Heart right ventricle (tissue), 16 donors: ENCODE results near the gene KIF11. TPM values are rescaled to one million over a fixed set of nuclear protein-coding genes. Genes with fewer than 3 reads are reported as not detected.

Source experiments
- ATAC-seq, 8 donors: fragments of 200-7000 bp; cut with Tn5 transposase; one replicate each; pipeline ENCODE4 v1.9.1; 2020; ENCODE audit warnings: mild to moderate bottlenecking in 8 of 8, moderate library complexity in 8 of 8, moderate number of reproducible peaks in 1 of 8
- DNase-seq, 2 donors: peaks; one replicate each; pipeline ENCODE4 v3.0.0-alpha.2; 2020
- H3K27ac ChIP-seq, 10 donors: fragments of 200-600 bp; sonication (generic) in 2 of 10; one replicate each; pipeline versions ENCODE4 v1.5.0 to v1.8.0; 2020 to 2022; ENCODE audit warnings: mild to moderate bottlenecking in 3 of 10
- H3K27me3 ChIP-seq, 7 donors: fragments of 200-600 bp; one replicate each; pipeline ENCODE4 v1.8.0; 2021 to 2022; ENCODE audit warnings: mild to moderate bottlenecking in 2 of 7
- H3K36me3 ChIP-seq, 9 donors: fragments of 200-600 bp; sonication (generic) in 1 of 9; one replicate each; pipeline versions ENCODE4 v1.5.0 to v1.8.0; 2020 to 2022; ENCODE audit warnings: mild to moderate bottlenecking in 2 of 9
- H3K4me1 ChIP-seq, 9 donors: fragments of 200-600 bp; sonication (generic) in 1 of 9; one replicate each; pipeline versions ENCODE4 v1.5.0 to v1.8.0; 2020 to 2022; ENCODE audit warnings: mild to moderate bottlenecking in 4 of 9
- H3K4me3 ChIP-seq, 10 donors: fragments of 200-600 bp; sonication (generic) in 2 of 10; one replicate each; pipeline versions ENCODE4 v1.5.0 to v1.8.0; 2020 to 2022; ENCODE audit warnings: mild to moderate bottlenecking in 7 of 10, moderate library complexity in 2 of 10
- H3K9me3 ChIP-seq, 11 donors: fragments of 200-600 bp in 10 of 11; sonication (generic) in 2 of 11; one replicate each; pipeline versions ENCODE4 v1.5.0 to v1.8.0; 2013 to 2022; ENCODE audit warnings: mild to moderate bottlenecking in 2 of 11, control low read depth in 1 of 11, moderate library complexity in 1 of 11
- CTCF ChIP-seq, 9 donors: fragments of 200-600 bp; sonication (generic) in 2 of 9; IDR thresholded peaks; one replicate each; pipeline versions ENCODE4 v1.5.0 to v1.8.0; 2021 to 2022; ENCODE audit warnings: antibody characterized with exemption in 9 of 9, mild to moderate bottlenecking in 5 of 9, moderate library complexity in 1 of 9
- WGBS, 2 donors: extraction: QIAGEN DNeasy Blood & Tissue Kit; methylation state at CpG; one replicate each; pipeline ENCODE4 v1.1.7; 2013; ENCODE audit warnings: inconsistent platforms in 1 of 2; 5-methylcytosine and 5-hydroxymethylcytosine counted together
- intact Hi-C, 10 donors: fragments of 100-400 bp; cut with DNase I; formaldehyde crosslinking; loops; one replicate each; pipeline versions ENCODE4 v1.11.1 to v1.14.2; 2022
- polyA plus RNA-seq, 2 donors: library from polyadenylated mRNA; stranded (reverse); fragments of 200-250 nt; gene quantifications; one replicate each; pipeline ENCODE4 v1.2.3, GENCODE V29; 2013
- total RNA-seq, 10 donors: library from RNA; stranded (reverse); fragmentation: NEBNext Ultra II Directional in 3 of 10; extraction: Animal tissue kit (Norgen Biotek cat#: 25700) in 3 of 10; gene quantifications; one replicate each; pipeline versions ENCODE4 v1.2.1 to v1.2.4, GENCODE V29; 2021 to 2023
- donor health status: Arrhythmogenic right ventricular cardiomyopathy.
- donor health status: ischemic (EF 13 %, LVEDD 7.1; RV severe dilation, severe dysfunction).
- donor health status: healthy with polysubstance abuse.
- donor health status: DM: no; HTN: yes; CAD: no.
- donor health status: DM: no; HTN: no; CAD: no.
- donor health status: ischemic (EF 25% LVEDD 6.9; RV normal size, moderate dysfunction).
- donor health status: ischemic (EF 25% LVEDD 5.7; RV mildly dilated, moderate dysfunction).
- donor health status: healthy.
- donor health status: DM: yes; HTN: yes; CAD: no.
- donor health status: Ischemic cardiomyopathy.
- donor health status: ischemic (EF 35%, LVEDD 5.7; RV mildly dilated, moderate dysfunction).
- donor health status: nonischemic (EF 11% LVEDD 7.7; RV severe dilation, severe dysfunction).
- donor health status: DM: yes; HTN: yes; CAD: no.
- donor health status: PGD.
- donor health status: ischemic (EF 29% LVEDD 5.4; RV normal size, mild dysfunction).
- donor health status: nonischemic (EF 23%, LVEDD 6.1; RV moderate dilation, normal function).

Gene KIF11
- total and polyA plus RNA-seq, 12 donors: 0.20 to 4.4 (median 0.74) TPM

- peaks cover 0 to 41% (median 5%) of the 10 kb centered on the region in 9 donors for H3K36me3 ChIP-seq
- H3K27ac ChIP-seq: no peak overlapping the region
- H3K9me3 ChIP-seq: no peaks in the 10 kb centered on the region
- intact Hi-C loops: loop anchor here in 4 of 10 donors (5.0 to 10.0 kb wide), 3 partner anchors 61 to 148 kb away; partner anchors contain the start of gene EXOC6 (in 1 of the 4)
- 85 to 91% methylated on average over 7 of the region's 7 CpGs for WGBS, 2 donors
- H3K4me3 ChIP-seq: no peak overlapping the region
- ATAC-seq (no peak), DNase-seq (no peak)
- H3K4me1 ChIP-seq: peaks cover 0 to 47% (median 28%) of the 10 kb centered on the region in 9 donors
- no peak for TF ChIP-seq CTCF (IDR thresholded peaks at IDR 0.05)
- H3K27me3 ChIP-seq: peaks cover 0 to 88% (median 66%) of the 10 kb centered on the region in 7 donors
Measured at GRCh38 chr10:92696606-92697383, 103.9 kb downstream of the KIF11 start.

DNA sequence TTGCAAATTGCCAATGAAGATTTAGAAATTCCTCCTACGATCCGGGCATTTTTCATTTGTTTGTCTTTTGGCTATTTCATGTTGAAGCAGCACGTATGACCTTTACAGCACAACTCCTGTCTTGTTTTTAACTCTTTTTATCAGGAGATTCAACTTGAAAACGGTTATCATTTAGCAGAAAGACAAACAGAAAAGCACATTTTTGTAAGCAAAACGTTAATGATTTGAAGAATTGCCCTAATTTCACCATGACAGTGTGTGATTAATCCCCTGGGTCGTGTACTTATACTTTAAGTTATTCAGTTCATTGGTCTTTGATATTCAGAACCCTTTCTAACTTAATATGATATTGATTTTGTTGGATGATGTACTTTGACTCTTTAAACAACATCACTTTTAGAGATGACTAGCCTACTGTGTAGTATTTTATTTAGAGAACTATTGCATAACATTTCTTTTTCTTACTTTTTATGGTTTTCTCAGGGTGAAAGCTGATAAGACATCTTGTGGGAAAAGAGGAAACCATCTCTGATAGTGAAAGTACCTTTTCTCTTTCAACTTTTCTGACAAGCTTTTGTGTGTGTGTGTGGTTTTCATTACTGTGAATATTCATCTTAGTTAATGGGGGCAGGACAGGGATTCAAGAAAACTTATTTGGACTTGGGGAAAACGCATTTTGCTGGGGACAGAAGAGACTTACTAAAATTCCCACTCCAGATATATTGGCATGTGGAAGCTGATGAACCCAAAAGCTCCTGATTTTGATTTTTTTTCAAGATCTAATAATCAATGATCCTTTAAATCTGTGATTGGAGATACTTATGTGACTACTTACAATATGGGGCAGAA is 105.0 kb downstream of the KIF11 start:
- no peak overlapping the region for H3K4me3 ChIP-seq
- no peaks in the 10 kb centered on the region for H3K9me3 ChIP-seq
- intact Hi-C loops: loop anchor here in 4 of 10 donors (5.0 to 10.0 kb wide), 3 partner anchors 59 to 147 kb away; partner anchors contain the start of gene EXOC6 (in 1 of the 4)
- no peak for ATAC-seq
- DNase-seq: no peak
- WGBS, 2 donors: 72 to 77% methylated on average over 7 of the region's 7 CpGs
- peaks cover 0 to 45% (median 17%) of the 10 kb centered on the region in 9 donors for H3K4me1 ChIP-seq
- H3K27ac ChIP-seq: no peak overlapping the region
- H3K36me3 ChIP-seq: peaks cover 0 to 32% (median 5%) of the 10 kb centered on the region in 9 donors
- no peak for TF ChIP-seq CTCF (IDR thresholded peaks at IDR 0.05)
- H3K27me3 ChIP-seq: peaks cover 0 to 88% (median 63%) of the 10 kb centered on the region in 7 donors

DNA sequence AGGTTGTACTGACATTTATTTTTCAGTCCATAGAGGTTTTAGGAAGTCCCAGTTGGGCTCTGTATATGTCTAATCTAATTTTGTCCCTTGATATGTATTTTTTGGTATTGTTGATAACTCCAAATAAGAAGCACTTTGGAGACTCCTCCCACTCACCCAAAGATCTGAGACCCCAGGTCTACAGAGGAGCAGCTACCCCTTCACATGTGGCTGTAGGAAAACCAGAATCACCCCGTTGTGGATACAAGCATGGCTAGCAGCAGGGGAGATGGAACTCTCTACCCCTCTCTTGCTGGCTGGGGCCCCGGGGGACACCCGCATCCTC is 106.2 kb downstream of the KIF11 start:
- peak in 2 of 8 donors; percentile 27 to 66 for ATAC-seq
- TF ChIP-seq CTCF (IDR thresholded peaks at IDR 0.05): no peak
- Histone ChIP-seq H3K4me1 (peaks cover 0 to 34% (median 12%) of the 10 kb centered on the region in 9 donors), H3K4me3 (peak overlapping the region in 9 of 10 donors; percentile 32 to 57 (median 44)), H3K9me3 (no peaks in the 10 kb centered on the region), H3K27ac (peak overlapping the region in 4 of 10 donors; percentile 23 to 56 (median 34)), H3K27me3 (peaks cover 0 to 82% (median 57%) of the 10 kb centered on the region in 7 donors), H3K36me3 (peaks cover 0 to 20% (median 5%) of the 10 kb centered on the region in 9 donors)
- 4 to 9% methylated on average over 3 of the region's 3 CpGs for WGBS, 2 donors
- DNase-seq: no peak
- intact Hi-C loops: loop anchor here in 4 of 10 donors (5.0 to 10.0 kb wide), 3 partner anchors 58 to 146 kb away; partner anchors contain the start of gene EXOC6 (in 1 of the 4)
